Renal cortex interstitium (tissue), 11 donors: ENCODE measurements around the gene TMEM273. TPM values are rescaled to one million over a fixed set of nuclear protein-coding genes. Genes with fewer than 3 reads are reported as not detected.

Experiments used
- DNase-seq, 11 donors: peaks; one replicate each; pipeline ENCODE4 v3.0.0-alpha.2; 2013; ENCODE audit warnings: low read depth in 9 of 11, low spot score in 4 of 11; ENCODE audit errors: extremely low read depth in 1 of 11
- polyA plus RNA-seq, 3 donors: library from polyadenylated mRNA; unstranded; fragments of 120-200 nt; gene quantifications; one replicate each; pipeline ENCODE4 v1.2.1, GENCODE V29; 2013; ENCODE audit not compliant: insufficient read length in 3 of 3

The TMEM273 gene
- polyA plus RNA-seq, 3 donors: 2.1 to 3.1 (median 2.7) TPM

DNA sequence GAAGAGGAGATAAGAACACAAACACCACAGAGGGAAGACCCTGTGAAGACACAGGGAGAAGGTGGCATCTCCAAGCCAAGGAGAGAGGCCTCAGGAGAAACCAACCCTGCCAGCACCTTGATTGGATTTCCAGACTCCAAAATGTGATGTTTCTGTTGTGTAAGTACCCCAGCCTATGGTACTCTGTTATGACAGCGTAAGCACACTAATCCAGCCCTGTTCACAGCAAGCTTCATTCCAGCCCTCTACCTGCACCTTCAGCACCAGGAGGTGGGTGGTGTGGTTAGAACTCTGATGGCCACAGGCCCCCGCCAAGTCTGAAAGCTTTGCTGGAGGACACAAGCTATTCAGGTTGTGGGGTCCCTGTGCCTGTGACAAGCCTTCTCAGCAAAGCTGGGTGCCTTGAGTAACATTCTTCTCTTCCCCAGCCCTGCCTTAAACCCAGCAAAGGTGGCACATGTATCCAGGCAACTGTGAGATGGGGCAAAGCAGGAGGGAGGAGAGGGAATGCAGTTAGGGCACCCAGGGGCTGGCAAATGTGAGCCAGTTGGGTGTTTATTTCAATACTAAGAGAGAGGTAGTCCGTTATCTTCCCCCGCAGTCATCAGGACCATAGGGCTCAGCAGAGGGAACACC lies 77.4 kb downstream of the TMEM273 start:
- DNase-seq: no peak

DNA sequence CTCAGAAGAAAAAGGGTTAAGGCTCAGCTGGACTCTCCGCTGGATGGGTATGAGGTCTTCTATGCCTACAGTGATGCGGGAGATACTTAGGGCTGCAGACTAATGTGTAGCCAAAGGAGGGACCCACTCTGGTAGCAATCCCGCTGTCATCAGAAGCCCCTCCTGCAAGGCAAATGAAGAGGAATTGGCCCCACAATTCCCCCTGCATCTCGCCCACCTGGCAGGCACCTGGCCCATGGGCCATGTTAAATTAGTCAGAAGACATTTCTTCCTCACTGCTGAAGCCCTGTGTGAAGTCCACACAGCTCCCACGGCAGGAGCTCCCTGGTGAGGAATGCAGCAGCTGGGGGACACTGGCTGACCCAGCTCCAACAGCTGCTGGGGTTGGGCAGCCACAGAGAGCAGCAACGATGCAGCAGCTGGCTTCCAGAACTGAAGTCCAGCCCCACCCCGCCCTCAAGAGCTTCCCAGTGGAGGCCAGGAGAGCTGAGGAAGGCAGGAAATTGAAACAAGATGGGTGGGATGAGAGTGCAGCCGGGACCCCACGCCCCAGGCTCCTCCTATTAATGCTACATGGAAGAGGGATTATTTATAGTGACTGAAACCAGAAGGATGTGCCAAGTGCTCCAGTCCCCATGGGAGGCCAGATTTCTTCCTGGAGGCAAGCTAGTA lies 78.4 kb downstream of the TMEM273 start:
- DNase-seq: peak in 10 of 11 donors; percentile 27 to 78 (median 64)

DNA sequence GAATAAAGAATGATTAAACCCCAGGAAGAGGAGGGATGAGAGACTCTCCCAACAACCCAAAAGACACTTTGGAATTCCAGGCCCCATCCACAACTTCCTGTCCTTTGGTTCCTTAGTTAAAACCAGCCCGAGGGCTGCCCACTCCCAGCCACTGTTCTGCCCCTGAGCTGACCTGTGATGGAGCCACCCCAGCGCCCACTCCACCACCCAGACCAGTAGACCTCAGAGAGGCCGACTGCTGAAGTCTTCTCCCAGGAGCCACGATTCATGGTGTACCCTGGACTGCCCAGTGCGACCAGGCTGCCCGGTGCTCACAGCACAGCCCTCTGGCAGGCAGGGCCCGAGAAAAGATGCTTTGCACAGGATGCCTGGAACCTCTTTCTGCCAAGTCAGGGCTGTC lies 79.5 kb downstream of the TMEM273 start:
- no peak for DNase-seq

DNA sequence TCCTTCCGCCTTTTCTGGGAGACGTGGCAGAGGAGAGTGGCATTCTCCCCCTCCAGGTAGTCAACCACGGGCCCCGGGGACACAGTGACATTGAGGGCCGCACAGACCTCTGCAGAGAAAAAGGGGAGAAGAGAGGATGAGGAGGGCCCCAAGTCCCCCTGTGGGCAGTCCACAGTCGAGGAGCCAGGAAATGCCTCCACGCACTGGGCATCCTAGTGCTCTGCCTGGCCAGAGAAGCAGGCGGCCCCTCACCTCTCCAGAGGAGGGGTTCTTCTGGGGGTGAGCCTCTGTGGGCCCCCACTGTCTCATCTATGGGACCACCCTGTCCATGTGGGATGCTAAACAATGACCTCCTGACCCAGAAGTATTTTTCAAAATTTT lies 80.3 kb downstream of the TMEM273 start:
- DNase-seq: no peak

DNA sequence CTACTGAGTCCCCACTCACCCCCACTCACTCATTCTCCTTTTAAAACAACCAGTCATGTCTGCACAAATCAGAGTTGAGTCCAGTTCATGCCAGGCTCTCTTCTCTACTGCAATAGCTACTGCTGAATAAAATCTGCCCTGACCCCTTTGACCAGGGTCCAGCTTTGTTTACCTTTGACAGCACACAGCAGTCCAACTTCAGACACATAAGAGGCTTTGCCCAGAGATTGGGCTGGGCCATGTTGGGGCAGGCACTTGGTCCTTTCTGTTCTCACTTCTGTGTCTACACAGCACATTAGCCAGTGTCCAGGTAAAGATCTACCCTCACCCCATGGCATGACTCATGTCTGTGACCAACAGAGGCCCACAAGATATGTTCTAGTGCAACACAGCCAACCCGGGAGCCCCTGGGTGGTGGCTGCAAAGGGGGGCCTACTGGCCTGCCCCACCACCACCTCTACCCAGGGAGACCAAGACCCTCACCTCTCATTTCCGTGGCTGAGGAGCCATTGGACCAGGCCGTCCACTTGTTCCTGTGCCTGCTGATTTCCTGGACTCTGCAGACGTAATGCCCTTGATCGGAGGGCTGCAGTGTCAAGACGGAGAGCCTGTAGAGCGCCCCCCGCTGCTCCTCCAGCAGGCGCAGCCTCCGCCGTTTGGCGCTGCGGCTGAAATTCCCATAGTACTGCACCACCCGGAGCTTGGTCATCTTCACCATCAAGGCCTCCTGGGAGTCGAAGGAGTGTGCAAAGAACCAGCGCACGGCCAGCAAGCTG lies 80.9 kb downstream of the TMEM273 start:
- DNase-seq: no peak

DNA sequence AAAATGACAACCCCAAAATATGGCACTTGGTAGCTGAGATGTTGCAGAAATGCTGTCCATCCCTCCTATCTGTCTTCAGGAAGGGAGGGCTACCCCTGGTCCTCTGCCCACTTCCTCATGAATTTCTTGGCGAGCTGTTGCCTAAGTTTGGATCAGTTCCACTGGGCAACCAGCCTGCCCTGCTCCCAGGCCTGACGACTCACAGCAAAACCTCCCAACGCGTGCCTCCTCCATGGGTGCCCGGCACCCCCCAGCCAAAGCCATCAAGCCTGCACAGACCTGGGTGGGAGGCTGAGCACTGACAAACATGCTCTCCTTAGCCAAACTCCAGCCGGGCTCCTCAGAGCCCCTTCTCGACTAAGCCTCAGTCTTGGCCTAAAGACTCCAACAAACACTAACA lies 81.7 kb downstream of the TMEM273 start:
- no peak for DNase-seq

DNA sequence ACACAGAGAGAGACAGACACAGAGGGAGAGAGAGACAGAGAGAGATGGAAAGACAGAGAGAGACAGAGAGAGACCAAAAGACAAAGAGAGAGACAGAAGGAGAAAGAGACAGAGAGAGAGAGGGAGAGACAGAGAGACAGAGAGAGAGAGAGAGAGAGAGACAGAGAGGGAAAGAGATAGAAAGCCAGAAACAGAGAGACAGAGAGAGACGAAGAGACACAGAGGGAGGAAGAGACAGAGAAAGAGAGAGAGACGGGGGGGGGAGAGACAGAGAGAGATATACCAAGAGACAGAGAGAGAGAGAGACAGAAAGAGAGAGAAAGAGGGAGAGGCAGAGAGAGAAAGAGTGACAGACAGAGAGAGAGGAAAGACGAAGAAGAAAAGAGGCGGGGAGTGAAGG lies 83.1 kb downstream of the TMEM273 start:
- no peak for DNase-seq

Other genes with a start within 250 kb of the TMEM273 start
- under 1 TPM in 2 of 3 donors, not detected in 1; 0.16 to 0.24 TPM for gene LRRC18, start 248.6 kb downstream of the TMEM273 start, polyA plus RNA-seq
- 10 to 100 TPM; 14.0 to 14.3 (median 14.2) TPM for gene VSTM4, start 72.9 kb downstream of the TMEM273 start, polyA plus RNA-seq
- gene FAM170B, start 54.4 kb downstream of the TMEM273 start, polyA plus RNA-seq: not detected
- gene C10orf71, start 110.8 kb upstream of the TMEM273 start, polyA plus RNA-seq: under 1 TPM; 0.06 to 0.13 (median 0.09) TPM
- gene DRGX, start 207.7 kb upstream of the TMEM273 start, polyA plus RNA-seq: under 1 TPM in 1 of 3 donors, not detected in 2; 0.09 TPM